Measurements from ENCODE around the gene TFAP2B. TPM values are rescaled to one million over a fixed set of nuclear protein-coding genes. Genes with fewer than 3 reads are reported as not detected.

TFAP2B gene
- total RNA-seq, 4 donors from 2014 or later: not detected

GRCh38 chr6:50791900-50792508 is 26.7 kb upstream of the TFAP2B start:
- Histone ChIP-seq H3K27ac (no peak overlapping the region), H3K4me3 (no peak overlapping the region), H3K36me3 (no peaks in the 10 kb centered on the region), H3K9me3 (no peaks in the 10 kb centered on the region), H3K27me3 (no peaks in the 10 kb centered on the region), H3K4me1 (no peaks in the 10 kb centered on the region)
- TF ChIP-seq CTCF (IDR thresholded peaks at IDR 0.05) (peak; percentile 22 to 60 (median 51)), POLR2A (IDR thresholded peaks at IDR 0.05) (no peak)
- WGBS, 2 donors (ENCODE audit: low coverage in 1 of 2): 0% methylated on average over 1 to 3 of the region's 3 CpGs
- no peak for DNase-seq
- in situ Hi-C loops (cut with MboI; ENCODE audit: low pct_ligation_motif_present in 1 of 4, low pct_unique_long_range_greater_than_20kb in 1 of 4, low sequenced_read_pairs in 3 of 4) (no loop called here), intact Hi-C loops (cut with DNase I; ENCODE audit: low total_unique reads) (no loop called here)

DNA sequence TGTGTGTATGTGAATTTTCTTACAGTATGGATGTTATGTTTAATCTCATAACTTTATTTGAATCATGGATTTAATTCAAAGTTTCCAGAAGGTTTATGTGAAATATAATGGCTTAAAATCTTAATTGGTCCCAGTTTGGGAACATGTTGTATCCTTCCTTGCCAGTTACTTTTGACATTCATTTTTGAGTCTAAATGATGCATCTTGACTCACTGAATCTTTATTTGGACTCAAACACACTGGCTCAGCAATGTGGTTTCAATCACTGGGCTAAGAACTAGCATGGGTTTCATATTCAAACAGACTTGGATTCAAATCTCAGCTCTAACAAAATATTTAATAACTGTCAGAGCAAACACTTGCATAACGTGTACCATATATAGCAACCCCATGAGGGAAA is 25.9 kb upstream of the TFAP2B start:
- in situ Hi-C loops (cut with MboI; ENCODE audit: low pct_ligation_motif_present in 1 of 4, low pct_unique_long_range_greater_than_20kb in 1 of 4, low sequenced_read_pairs in 3 of 4): no loop called here
- no peak overlapping the region for H3K4me3 ChIP-seq
- H3K27me3 ChIP-seq: no peaks in the 10 kb centered on the region
- 49 to 100% methylated on average over 1 of the region's 1 CpG for WGBS, 2 donors (ENCODE audit: low coverage in 1 of 2)
- H3K4me1 ChIP-seq: no peaks in the 10 kb centered on the region
- TF ChIP-seq POLR2A (IDR thresholded peaks at IDR 0.05) (no peak), EP300 (IDR thresholded peaks at IDR 0.05; ENCODE audit: low read depth) (no peak), CTCF (IDR thresholded peaks at IDR 0.05) (no peak), POLR2AphosphoS5 (IDR thresholded peaks at IDR 0.05) (no peak)
- H3K9me3 ChIP-seq: no peaks in the 10 kb centered on the region
- no peaks in the 10 kb centered on the region for H3K36me3 ChIP-seq
- intact Hi-C loops (cut with DNase I; ENCODE audit: low total_unique reads): no loop called here
- H3K27ac ChIP-seq: no peak overlapping the region
- no peak for DNase-seq

GRCh38 chr6:50795574-50795973 is 23.1 kb upstream of the TFAP2B start:
- DNase-seq: no peak
- no peaks in the 10 kb centered on the region for H3K36me3 ChIP-seq
- no peak overlapping the region for H3K4me3 ChIP-seq
- no peaks in the 10 kb centered on the region for H3K4me1 ChIP-seq
- no peaks in the 10 kb centered on the region for H3K27me3 ChIP-seq
- in situ Hi-C loops (cut with MboI; ENCODE audit: low pct_ligation_motif_present in 1 of 4, low pct_unique_long_range_greater_than_20kb in 1 of 4, low sequenced_read_pairs in 3 of 4): no loop called here
- 40 to 45% methylated on average over 3 to 5 of the region's 5 CpGs for WGBS, 2 donors (ENCODE audit: low coverage in 1 of 2)
- H3K27ac ChIP-seq: no peak overlapping the region
- no peaks in the 10 kb centered on the region for H3K9me3 ChIP-seq
- intact Hi-C loops (cut with DNase I; ENCODE audit: low total_unique reads): no loop called here
- TF ChIP-seq CTCF (IDR thresholded peaks at IDR 0.05): no peak
- TF ChIP-seq EP300 (IDR thresholded peaks at IDR 0.05; ENCODE audit: low read depth): no peak
- no peak for TF ChIP-seq POLR2AphosphoS5 (IDR thresholded peaks at IDR 0.05)
- TF ChIP-seq POLR2A (IDR thresholded peaks at IDR 0.05): no peak

- intact Hi-C loops (cut with DNase I; ENCODE audit: low total_unique reads): no loop called here
- H3K36me3 ChIP-seq: no peaks in the 10 kb centered on the region
- no peaks in the 10 kb centered on the region for H3K4me1 ChIP-seq
- H3K27me3 ChIP-seq: no peaks in the 10 kb centered on the region
- in situ Hi-C loops (cut with MboI; ENCODE audit: low pct_ligation_motif_present in 1 of 4, low pct_unique_long_range_greater_than_20kb in 1 of 4, low sequenced_read_pairs in 3 of 4): loop anchor here in 3 of 4 donors (25.0 kb wide), 4 partner anchors 558 to 1233 kb away; no protein-coding TSS in a partner anchor
- no peaks in the 10 kb centered on the region for H3K9me3 ChIP-seq
- no peak for DNase-seq
- H3K4me3 ChIP-seq: no peak overlapping the region
- H3K27ac ChIP-seq: no peak overlapping the region
- no peak for TF ChIP-seq POLR2AphosphoS5 (IDR thresholded peaks at IDR 0.05)
- TF ChIP-seq POLR2A (IDR thresholded peaks at IDR 0.05): no peak
- no peak for TF ChIP-seq EP300 (IDR thresholded peaks at IDR 0.05; ENCODE audit: low read depth)
- no peak for TF ChIP-seq CTCF (IDR thresholded peaks at IDR 0.05)
These were observed 14.4 kb upstream of the TFAP2B start for GRCh38 chr6:50804283-50804682.
